Neural cell (in vitro differentiated cells): ENCODE data around the gene GTF2A1.

ENCODE experiments used
- EZH2 ChIP-seq: fragments of 200-600, 300-800 bp; shearing (Covaris generic), sonication (generic); IDR thresholded peaks from 2 replicates; pipeline ENCODE4 v1.6.1; 2014; ENCODE audit warnings: antibody characterized with exemption, low read length, borderline replicate concordance, mild to moderate bottlenecking; ENCODE audit not compliant: insufficient read depth, poor library complexity, severe bottlenecking
- TF ChIP-seq, protein P1 (sequence below): fragments of 450-650 bp; IDR thresholded peaks from 2 replicates; pipeline ENCODE4 v1.5.1; 2014; ENCODE audit warnings: antibody characterized with exemption, mild to moderate bottlenecking, moderate library complexity; ENCODE audit not compliant: poor library complexity, severe bottlenecking
- TF ChIP-seq, protein P2 (sequence below): IDR thresholded peaks from 2 replicates; pipeline ENCODE4 v1.6.1; 2012; ENCODE audit warnings: borderline replicate concordance

DNA sequence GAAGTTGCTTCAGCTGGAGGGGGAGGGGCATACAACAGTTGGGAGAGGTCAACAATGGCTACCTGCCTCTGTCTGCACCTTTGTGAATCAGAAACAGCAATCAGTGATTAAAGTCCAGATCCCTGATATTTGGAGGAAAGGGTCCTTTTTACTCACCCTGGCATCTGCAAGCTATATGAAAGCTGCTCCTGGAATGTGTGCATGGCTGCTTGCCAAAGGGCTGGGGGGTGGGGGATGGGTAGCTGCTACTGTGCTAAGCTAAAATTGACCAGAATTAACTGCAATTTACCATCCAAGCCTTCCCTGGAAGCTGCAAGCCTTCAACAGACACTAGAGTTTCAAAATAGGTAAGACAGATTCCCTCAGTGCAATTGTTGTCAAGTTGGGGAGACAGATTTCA lies 13.5 kb upstream of the GTF2A1 start:
- TF ChIP-seq EZH2, result no peak
- TF ChIP-seq, protein P1, sequence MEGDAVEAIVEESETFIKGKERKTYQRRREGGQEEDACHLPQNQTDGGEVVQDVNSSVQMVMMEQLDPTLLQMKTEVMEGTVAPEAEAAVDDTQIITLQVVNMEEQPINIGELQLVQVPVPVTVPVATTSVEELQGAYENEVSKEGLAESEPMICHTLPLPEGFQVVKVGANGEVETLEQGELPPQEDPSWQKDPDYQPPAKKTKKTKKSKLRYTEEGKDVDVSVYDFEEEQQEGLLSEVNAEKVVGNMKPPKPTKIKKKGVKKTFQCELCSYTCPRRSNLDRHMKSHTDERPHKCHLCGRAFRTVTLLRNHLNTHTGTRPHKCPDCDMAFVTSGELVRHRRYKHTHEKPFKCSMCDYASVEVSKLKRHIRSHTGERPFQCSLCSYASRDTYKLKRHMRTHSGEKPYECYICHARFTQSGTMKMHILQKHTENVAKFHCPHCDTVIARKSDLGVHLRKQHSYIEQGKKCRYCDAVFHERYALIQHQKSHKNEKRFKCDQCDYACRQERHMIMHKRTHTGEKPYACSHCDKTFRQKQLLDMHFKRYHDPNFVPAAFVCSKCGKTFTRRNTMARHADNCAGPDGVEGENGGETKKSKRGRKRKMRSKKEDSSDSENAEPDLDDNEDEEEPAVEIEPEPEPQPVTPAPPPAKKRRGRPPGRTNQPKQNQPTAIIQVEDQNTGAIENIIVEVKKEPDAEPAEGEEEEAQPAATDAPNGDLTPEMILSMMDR, result no peak
- TF ChIP-seq, protein P2, sequence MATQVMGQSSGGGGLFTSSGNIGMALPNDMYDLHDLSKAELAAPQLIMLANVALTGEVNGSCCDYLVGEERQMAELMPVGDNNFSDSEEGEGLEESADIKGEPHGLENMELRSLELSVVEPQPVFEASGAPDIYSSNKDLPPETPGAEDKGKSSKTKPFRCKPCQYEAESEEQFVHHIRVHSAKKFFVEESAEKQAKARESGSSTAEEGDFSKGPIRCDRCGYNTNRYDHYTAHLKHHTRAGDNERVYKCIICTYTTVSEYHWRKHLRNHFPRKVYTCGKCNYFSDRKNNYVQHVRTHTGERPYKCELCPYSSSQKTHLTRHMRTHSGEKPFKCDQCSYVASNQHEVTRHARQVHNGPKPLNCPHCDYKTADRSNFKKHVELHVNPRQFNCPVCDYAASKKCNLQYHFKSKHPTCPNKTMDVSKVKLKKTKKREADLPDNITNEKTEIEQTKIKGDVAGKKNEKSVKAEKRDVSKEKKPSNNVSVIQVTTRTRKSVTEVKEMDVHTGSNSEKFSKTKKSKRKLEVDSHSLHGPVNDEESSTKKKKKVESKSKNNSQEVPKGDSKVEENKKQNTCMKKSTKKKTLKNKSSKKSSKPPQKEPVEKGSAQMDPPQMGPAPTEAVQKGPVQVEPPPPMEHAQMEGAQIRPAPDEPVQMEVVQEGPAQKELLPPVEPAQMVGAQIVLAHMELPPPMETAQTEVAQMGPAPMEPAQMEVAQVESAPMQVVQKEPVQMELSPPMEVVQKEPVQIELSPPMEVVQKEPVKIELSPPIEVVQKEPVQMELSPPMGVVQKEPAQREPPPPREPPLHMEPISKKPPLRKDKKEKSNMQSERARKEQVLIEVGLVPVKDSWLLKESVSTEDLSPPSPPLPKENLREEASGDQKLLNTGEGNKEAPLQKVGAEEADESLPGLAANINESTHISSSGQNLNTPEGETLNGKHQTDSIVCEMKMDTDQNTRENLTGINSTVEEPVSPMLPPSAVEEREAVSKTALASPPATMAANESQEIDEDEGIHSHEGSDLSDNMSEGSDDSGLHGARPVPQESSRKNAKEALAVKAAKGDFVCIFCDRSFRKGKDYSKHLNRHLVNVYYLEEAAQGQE, result no peak
